Thyroid gland (tissue), 4 donors: ENCODE data around the gene MAPK8IP3.

ENCODE experiments used
- POLR2A ChIP-seq, 2 donors: fragments of 450-650 bp; IDR thresholded peaks; one replicate each; pipeline ENCODE4 v1.6.1; 2017; ENCODE audit warnings: antibody characterized with exemption in 2 of 2, mild to moderate bottlenecking in 2 of 2, moderate library complexity in 1 of 2
- TF ChIP-seq, protein P1 (sequence below), 6 experiments: fragments of 200-600 bp in 3 of 6; fragments of 450-650 bp in 3 of 6; sonication (generic) in 3 of 6; IDR thresholded peaks; one replicate each; pipeline ENCODE4 v1.5.1; 2016 to 2019; ENCODE audit warnings: antibody characterized with exemption in 6 of 6, mild to moderate bottlenecking in 2 of 6, inconsistent platforms in 1 of 6, moderate library complexity in 1 of 6

DNA sequence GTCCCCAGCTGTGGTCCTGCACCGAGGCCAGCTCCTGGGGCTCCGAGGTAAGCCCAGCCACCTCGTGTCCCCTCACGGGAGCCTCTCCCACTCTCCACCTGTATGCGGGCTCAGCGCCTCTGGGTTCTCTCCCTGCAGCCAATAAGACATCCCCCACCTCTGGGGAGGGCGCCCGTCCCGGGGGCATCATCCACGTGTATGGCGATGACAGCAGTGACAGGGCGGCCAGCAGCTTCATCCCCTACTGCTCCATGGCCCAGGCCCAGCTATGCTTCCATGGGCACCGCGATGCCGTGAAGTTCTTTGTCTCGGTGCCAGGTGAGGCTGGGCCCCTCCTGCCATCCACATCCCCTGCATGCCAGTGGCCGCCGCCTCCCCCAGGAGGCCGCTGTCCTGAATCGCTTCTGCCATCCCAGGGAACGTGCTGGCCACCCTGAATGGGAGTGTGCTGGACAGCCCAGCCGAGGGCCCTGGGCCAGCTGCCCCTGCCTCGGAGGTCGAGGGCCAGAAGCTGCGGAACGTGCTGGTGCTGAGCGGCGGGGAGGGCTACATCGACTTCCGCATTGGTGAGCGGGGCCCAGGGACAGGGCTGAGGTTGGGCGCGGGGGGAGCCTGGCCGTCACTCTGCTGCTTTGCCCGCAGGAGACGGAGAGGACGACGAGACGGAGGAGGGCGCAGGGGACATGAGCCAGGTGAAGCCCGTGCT is 62.2 kb downstream of the MAPK8IP3 start:
- TF ChIP-seq, protein P1, sequence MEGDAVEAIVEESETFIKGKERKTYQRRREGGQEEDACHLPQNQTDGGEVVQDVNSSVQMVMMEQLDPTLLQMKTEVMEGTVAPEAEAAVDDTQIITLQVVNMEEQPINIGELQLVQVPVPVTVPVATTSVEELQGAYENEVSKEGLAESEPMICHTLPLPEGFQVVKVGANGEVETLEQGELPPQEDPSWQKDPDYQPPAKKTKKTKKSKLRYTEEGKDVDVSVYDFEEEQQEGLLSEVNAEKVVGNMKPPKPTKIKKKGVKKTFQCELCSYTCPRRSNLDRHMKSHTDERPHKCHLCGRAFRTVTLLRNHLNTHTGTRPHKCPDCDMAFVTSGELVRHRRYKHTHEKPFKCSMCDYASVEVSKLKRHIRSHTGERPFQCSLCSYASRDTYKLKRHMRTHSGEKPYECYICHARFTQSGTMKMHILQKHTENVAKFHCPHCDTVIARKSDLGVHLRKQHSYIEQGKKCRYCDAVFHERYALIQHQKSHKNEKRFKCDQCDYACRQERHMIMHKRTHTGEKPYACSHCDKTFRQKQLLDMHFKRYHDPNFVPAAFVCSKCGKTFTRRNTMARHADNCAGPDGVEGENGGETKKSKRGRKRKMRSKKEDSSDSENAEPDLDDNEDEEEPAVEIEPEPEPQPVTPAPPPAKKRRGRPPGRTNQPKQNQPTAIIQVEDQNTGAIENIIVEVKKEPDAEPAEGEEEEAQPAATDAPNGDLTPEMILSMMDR (IDR thresholded peaks at IDR 0.05): no peak
- TF ChIP-seq POLR2A (IDR thresholded peaks at IDR 0.05): no peak
